Skin of body (tissue), 2 donors: ENCODE results near the gene MAML1. TPM values are rescaled to one million over a fixed set of nuclear protein-coding genes. Genes with fewer than 3 reads are reported as not detected.
"Not testable (repeated sequence)": the region's sequence is repeated elsewhere in the genome, so short reads cannot be mapped to it uniquely, and the experiment has no call there.

Experiments used
- DNase-seq: peaks from one replicate; lab custom pipeline; 2025; lab: John Stamatoyannopoulos, UW
- total RNA-seq: library from RNA; depleted of rRNA; stranded (reverse); fragments of >200 nt; gene quantifications from one replicate; pipeline ENCODE4 v1.2.3, GENCODE V29; 2014

MAML1 gene
- total RNA-seq, 1 donor from 2014 or later: 14.9 TPM

- no peak for DNase-seq
These were observed 35.9 kb downstream of the MAML1 start for GRCh38 chr5:179768326-179769085.

DNA sequence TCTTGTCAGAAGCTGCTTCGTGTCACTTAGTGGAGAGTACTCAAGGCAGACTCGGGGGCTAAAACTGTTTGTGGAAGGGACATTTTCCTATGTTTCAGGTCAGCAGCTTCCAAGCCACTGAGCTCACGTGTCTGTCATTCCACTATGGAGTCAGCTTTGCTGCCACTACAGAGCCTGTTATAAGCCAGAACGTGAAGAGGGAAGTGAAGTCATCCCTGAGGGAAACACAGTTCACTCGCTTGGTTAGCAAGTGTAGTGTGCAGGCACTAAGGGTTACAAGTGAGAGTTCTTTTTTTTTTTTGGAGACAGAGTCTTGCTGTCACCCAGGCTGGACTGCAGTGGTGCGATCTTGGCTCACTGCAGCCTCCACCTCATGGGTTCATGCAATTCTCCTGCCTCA, 36.6 kb downstream of the MAML1 start:
- DNase-seq: no peak

DNA sequence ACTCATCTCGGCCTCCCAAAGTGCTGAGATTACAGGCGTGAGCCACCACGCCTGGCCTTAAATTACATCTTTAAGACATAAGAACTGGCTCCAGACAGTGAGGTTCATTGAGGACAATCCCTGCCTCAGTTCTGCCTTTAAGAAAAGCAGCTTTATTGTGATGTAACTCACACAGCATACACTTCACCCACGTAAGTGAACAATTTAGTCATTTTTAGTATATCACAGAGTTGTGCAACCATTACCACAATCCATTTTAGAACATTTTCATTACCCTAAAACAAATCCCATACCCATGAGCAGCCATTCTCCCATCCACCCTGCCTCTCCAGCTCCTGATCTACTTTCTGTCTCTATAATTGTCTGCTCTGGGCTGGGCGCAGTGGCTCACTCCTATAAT, 37.2 kb downstream of the MAML1 start:
- no peak for DNase-seq

GRCh38 chr5:179771311-179771895, 38.8 kb downstream of the MAML1 start:
- DNase-seq: no peak

DNA sequence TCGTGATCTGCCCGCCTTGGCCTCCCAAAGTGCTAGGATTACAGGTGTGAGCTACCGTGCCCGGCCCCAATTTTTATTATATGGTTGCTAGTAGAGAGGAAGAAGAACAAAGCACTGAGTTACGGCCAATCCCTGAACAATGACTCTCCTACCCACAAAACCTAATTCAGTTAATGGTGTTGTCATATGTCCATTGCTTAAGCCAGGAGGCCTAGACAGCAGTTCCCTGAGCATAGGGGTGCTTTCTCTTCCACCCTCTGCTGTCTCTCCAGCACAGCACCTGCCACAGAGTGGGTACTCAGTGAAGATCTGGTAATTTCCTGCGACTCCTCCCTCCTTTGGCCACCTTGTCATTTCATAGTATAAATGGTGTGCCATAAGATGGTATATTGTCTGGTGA, 39.7 kb downstream of the MAML1 start:
- DNase-seq: no peak

- DNase-seq: no peak
These were observed 41.0 kb downstream of the MAML1 start for GRCh38 chr5:179773686-179774040.

GRCh38 chr5:179774442-179774841, 41.8 kb downstream of the MAML1 start:
- no peak for DNase-seq

DNA sequence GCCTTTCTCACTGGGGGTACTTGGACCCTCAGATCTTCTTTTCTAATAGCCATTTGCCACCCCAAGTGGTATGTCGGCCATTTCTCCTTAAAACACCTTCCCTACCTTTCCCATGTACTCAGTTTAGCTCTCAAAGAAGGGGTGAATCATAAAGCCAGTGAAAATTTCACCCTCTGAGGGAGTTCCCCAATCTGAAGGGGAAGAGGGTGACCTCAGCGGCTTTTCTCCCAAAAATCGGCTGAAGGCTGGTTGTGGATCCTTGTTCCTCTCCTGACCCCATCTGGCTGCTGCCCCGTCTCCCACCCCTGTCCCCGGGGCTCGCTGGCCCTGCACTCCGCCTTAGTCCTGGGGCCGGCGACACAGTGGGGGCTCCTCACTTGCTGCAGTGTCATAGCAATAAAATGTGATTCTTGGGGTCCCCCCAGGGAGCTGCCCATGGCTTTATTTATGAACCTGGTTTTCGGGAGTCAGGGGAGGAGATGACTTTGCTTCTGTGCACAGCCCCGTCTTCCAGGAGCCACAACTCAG, 43.9 kb downstream of the MAML1 start:
- no peak for DNase-seq

DNA sequence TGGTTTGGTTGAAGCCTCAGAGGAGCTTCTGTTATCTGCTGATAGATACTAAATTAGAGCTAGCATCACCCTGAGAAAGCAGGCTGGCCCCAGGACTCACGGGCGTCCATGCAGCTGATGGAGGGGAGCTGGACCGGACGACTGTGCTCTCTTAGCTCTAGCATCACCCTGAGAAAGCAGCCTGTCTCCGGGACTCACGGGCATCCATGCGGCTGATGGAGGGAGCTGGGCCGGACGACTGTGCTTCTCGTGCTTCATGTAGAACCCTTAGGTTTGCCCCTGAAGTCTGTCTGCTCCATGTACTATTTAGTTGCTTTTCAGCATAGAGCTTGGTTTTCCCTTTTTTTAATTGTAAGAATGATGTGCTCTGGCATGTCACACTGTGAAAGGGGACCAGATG, 44.8 kb downstream of the MAML1 start:
- DNase-seq: no peak

DNA sequence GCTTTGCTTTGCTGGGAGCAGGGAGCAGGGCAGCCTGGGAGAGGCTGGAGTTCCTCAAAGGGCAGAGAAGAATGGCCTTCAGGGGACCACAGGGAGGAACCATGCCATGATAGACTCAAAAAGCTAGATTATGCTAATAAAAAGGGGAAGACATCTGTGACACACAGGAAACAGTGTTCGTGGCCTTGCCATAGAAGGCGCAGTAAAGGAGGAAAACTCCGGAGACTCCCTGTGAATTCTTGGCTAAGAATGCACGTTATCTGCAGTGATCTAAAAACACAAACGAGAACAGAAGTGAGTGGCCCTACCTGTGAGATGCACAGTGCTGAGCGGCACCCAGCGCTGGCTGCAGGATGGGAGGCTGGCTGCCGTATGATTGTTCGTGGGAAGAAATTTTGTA, 45.3 kb downstream of the MAML1 start:
- DNase-seq: no peak

DNA sequence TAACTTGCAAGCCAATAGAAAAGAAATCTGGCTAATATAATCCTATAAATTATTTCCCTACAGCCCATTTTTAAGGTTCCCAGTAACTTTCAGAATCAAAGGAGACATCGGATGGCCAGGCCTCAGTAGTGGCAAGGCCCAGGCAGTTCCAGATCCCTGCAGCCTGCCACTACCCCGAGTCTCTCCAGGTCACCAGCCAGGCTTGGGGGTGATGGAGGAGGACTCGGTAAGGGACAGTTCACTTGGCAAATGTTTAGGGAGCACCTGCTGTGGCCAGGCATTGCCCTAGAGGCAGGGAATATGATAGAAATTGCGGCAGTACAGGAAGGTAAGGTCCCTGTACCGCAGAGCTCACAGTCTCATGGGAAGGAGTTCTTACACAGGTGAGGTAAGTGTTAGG, 46.0 kb downstream of the MAML1 start:
- DNase-seq: no peak

- no peak for DNase-seq
These were observed 47.2 kb downstream of the MAML1 start for GRCh38 chr5:179779826-179780225.

- DNase-seq: no peak
These were observed 47.7 kb downstream of the MAML1 start for GRCh38 chr5:179780362-179780761.

GRCh38 chr5:179781846-179782245, 49.2 kb downstream of the MAML1 start:
- DNase-seq: no peak

GRCh38 chr5:179783128-179783527, 50.5 kb downstream of the MAML1 start:
- DNase-seq: no peak

DNA sequence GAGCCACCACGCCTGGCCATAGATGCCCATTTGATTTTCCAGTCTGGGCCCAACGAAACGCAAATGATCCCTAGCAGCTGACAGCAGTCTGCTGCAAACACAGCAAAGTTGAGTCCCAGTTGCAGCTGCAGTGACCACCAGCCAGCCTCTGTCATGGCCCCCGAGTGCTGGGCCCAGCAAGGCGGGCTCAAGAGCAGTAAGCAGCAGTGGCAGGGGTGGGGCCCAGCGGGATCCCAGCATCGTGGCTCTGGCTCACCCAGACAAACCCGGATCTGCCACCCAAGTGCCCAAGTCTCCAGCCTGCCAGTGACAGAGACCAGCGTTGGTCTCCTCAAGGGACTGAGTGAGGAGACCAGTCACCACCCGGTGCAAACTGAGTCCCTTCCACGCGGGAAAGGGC, 54.2 kb downstream of the MAML1 start:
- no peak for DNase-seq

DNA sequence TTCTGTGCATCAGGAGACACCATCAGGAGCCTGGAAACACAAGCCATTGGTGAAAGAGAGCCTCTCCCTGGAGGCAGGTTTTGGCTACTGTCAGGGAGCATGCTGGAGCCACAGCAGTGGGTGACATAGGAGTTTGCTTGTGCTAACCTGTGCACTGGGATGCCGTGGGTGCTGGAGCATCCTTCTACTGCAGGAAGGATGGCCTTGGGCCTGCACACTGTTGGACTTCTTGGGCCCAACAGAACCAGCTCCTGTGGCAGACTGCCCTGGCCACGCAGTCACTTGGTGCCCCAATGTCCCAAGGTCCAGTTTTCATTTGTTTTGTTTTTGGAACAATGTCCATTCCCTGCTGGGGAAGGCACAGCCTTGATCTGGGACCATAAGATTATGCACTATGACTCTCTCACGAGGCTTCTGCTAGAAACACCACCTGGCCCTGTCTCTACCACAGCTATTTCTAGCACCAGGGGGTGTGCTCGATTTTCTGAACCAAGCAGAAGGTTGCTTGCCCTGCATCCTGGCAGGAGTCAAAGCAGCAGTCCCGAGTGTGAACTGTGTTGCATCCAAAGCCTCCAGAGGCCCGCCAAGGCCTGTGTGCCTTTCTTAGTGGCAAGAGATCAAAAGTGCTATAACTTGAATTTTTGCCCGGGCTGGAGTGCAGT, 55.7 kb downstream of the MAML1 start:
- DNase-seq: no peak

GRCh38 chr5:179789278-179789677, 56.7 kb downstream of the MAML1 start:
- DNase-seq: not testable (repeated sequence)

GRCh38 chr5:179791881-179792611, 59.4 kb downstream of the MAML1 start:
- no peak for DNase-seq

DNA sequence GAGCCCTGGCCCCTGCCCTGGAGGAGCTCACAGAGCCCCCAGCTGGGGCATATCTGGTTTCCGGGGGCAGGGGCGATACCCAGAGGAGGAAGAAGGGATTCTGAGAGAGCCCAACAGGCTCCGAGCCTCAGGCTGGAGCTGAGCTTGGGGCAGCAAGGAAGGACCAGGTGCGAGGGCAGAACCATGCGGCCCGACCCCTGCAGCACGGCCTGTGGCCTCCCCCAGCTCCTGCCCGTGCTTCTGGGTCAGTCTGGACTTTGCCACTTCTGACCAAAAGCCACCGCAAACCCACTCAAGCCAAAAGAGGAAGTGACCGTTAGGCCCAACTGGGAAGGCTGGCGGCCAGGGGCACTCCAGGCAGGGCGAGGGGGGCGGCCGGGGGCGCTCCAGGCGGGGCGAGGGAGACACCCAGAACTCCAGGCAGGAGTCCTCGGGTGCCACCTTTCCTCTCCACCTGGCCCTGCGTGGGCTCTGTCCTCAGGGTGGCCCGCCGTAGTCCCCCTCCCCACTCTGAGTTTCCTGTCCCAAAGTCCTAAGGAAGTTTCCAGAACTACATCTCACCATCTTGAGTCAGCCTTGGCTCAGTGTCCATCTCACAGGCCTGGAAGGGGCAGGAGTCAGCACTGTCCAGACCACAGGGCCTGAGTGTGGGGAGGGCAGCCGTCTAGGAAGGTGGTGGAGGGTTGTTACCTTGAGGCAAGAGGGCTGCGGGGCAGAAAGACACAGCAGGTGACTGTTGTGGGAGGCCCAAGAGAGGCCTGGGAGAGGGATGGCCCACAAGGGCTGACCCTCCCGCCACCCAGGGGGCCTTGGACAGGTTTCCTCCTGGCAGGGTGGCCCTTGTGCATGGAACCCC, 60.2 kb downstream of the MAML1 start:
- DNase-seq: no peak
